HEK293 (cell line): Measurements from ENCODE around the gene IPO5.

Experiments
- CTCF ChIP-seq: fragments of 450-650 bp; formaldehyde crosslinking; IDR thresholded peaks from 2 replicates; pipeline ENCODE4 v1.5.1; 2016; ENCODE audit warnings: missing biosample characterization, missing genetic modification characterization
- ZNF146 ChIP-seq: fragments of 450-650 bp; formaldehyde crosslinking; IDR thresholded peaks from 2 replicates; pipeline ENCODE4 v1.5.1; 2016; ENCODE audit warnings: missing biosample characterization, missing genetic modification characterization
- ZNF311 ChIP-seq: fragments of 450-650 bp; formaldehyde crosslinking; IDR thresholded peaks from 2 replicates; pipeline ENCODE4 v1.5.1; 2017; ENCODE audit warnings: missing biosample characterization, missing genetic modification characterization, borderline replicate concordance
- ZNF488 ChIP-seq: fragments of 450-650 bp; formaldehyde crosslinking; IDR thresholded peaks from 2 replicates; pipeline ENCODE4 v1.5.1; 2016; ENCODE audit warnings: missing biosample characterization, missing genetic modification characterization

- TF ChIP-seq ZNF488 (tag by site-specific recombination) (no peak), ZNF311 (tag by site-specific recombination) (no peak), CTCF (no peak), ZNF146 (tag by site-specific recombination) (no peak)
Observed at GRCh38 chr13:97979051-97979450, 25.6 kb downstream of the IPO5 start.
